OCI-LY1 (cell line): ENCODE results near the gene CEP128.

Experiments used
- H2AFZ ChIP-seq: fragments of 200-600 bp; sonication (generic), shearing (Covaris generic); 2 replicates; pipeline ENCODE4 v1.6.0; 2014; ENCODE audit warnings: antibody characterized with exemption, mild to moderate bottlenecking, low read length
- H3F3A ChIP-seq: fragments of 200-600 bp; sonication (generic), shearing (Covaris generic); 2 replicates; pipeline ENCODE4 v1.6.0; 2014; ENCODE audit warnings: mild to moderate bottlenecking, antibody characterized with exemption, low read length, moderate library complexity; ENCODE audit not compliant: insufficient read depth
- H3K27ac ChIP-seq: fragments of 200-600 bp; sonication (generic); 2 replicates; pipeline ENCODE4 v1.5.1; 2014; ENCODE audit warnings: low read length, mixed run types, mild to moderate bottlenecking, low read depth; ENCODE audit not compliant: poor library complexity, severe bottlenecking
- H3K27me3 ChIP-seq: fragments of 200-600 bp; sonication (generic); 2 replicates; pipeline ENCODE4 v1.6.0; 2014; ENCODE audit warnings: antibody characterized with exemption, mild to moderate bottlenecking, low read length, moderate library complexity; ENCODE audit not compliant: insufficient read depth
- H3K36me3 ChIP-seq: fragments of 200-600 bp; sonication (generic); 2 replicates; pipeline ENCODE4 v1.6.1; 2014; ENCODE audit warnings: mild to moderate bottlenecking, antibody characterized with exemption, low read length, moderate library complexity, mixed read lengths; ENCODE audit not compliant: insufficient read depth
- H3K4me1 ChIP-seq: fragments of 200-600 bp; sonication (generic); 2 replicates; pipeline ENCODE4 v1.5.1; 2014; ENCODE audit warnings: mild to moderate bottlenecking, low read length, moderate library complexity; ENCODE audit not compliant: insufficient read depth, severe bottlenecking
- H3K4me2 ChIP-seq: fragments of 200-600 bp; sonication (generic), shearing (Covaris generic); 2 replicates; pipeline ENCODE4 v1.6.1; 2014; ENCODE audit warnings: low read length
- H3K4me3 ChIP-seq: fragments of 200-600 bp; sonication (generic); 2 replicates; pipeline ENCODE4 v1.5.1; 2014; ENCODE audit warnings: low read length, low read depth, mild to moderate bottlenecking, mixed read lengths; ENCODE audit not compliant: poor library complexity, severe bottlenecking
- H3K79me2 ChIP-seq: fragments of 200-600 bp; shearing (Covaris generic); 2 replicates; pipeline ENCODE4 v1.6.1; 2016; ENCODE audit warnings: mixed run types, low read length, mixed read lengths; ENCODE audit not compliant: insufficient read depth
- H3K9ac ChIP-seq: fragments of 200-600 bp; sonication (generic), shearing (Covaris generic); 2 replicates; pipeline ENCODE4 v1.6.1; 2014; ENCODE audit warnings: mild to moderate bottlenecking, low read length, mixed read lengths
- H3K9me2 ChIP-seq: fragments of 200-600 bp; sonication (generic), shearing (Covaris generic); 2 replicates; pipeline ENCODE4 v1.6.1; 2014; ENCODE audit warnings: low read depth, mild to moderate bottlenecking, low read length, mixed read lengths
- H3K9me3 ChIP-seq: fragments of 200-600 bp; shearing (Covaris generic); 2 replicates; pipeline ENCODE4 v1.6.1; 2014; ENCODE audit warnings: low read length, mixed read lengths
- H4K20me1 ChIP-seq: fragments of 200-600 bp; sonication (generic), shearing (Covaris generic); 2 replicates; pipeline ENCODE4 v1.6.0; 2016; ENCODE audit warnings: mild to moderate bottlenecking, low read length; ENCODE audit not compliant: insufficient read depth
- CTCF ChIP-seq: fragments of 200-600 bp; sonication (generic), shearing (Covaris generic); IDR thresholded peaks from 2 replicates; pipeline ENCODE4 v1.5.1; 2017; ENCODE audit warnings: mild to moderate bottlenecking, antibody characterized with exemption, low read length, moderate library complexity, mixed read lengths
- EZH2 ChIP-seq: fragments of 200-600 bp; sonication (generic), shearing (Covaris generic); IDR thresholded peaks from 2 replicates; pipeline ENCODE4 v1.8.0; 2017; ENCODE audit warnings: borderline replicate concordance, mixed run types, mild to moderate bottlenecking, antibody characterized with exemption, low read length, moderate library complexity, mixed read lengths

CEP128 gene

GRCh38 chr14:80940146-80940545 is 1.4 kb downstream of the CEP128 start:
- no peaks in the 10 kb centered on the region for H3K27me3 ChIP-seq
- H3F3A ChIP-seq = no peaks in the 10 kb centered on the region
- H3K4me1 ChIP-seq = peaks cover 45% of the 10 kb centered on the region
- no peak overlapping the region for H2AFZ ChIP-seq
- H3K4me3 ChIP-seq = peak overlapping the region; percentile 82
- H3K9me2 ChIP-seq = no peaks in the 10 kb centered on the region
- H3K4me2 ChIP-seq = peak overlapping the region; percentile 83
- H3K9me3 ChIP-seq = no peaks in the 10 kb centered on the region
- peak overlapping the region; percentile 78 for H3K9ac ChIP-seq
- peak overlapping the region; percentile 45 for H3K27ac ChIP-seq
- peaks cover 30% of the 10 kb centered on the region for H3K79me2 ChIP-seq
- H4K20me1 ChIP-seq = no peaks in the 10 kb centered on the region
- H3K36me3 ChIP-seq = peaks cover 5% of the 10 kb centered on the region; the same call in 1 of the 2 replicates
- TF ChIP-seq CTCF (no peak), EZH2 (no peak)

- peaks cover 68% of the 10 kb centered on the region for H3K4me1 ChIP-seq
- H3K9me2 ChIP-seq = no peaks in the 10 kb centered on the region
- peak overlapping the region; percentile 5 for H3K4me3 ChIP-seq
- H3F3A ChIP-seq = peaks cover 4% of the 10 kb centered on the region
- H3K36me3 ChIP-seq = peaks cover 22% of the 10 kb centered on the region
- H3K79me2 ChIP-seq = peaks cover 30% of the 10 kb centered on the region
- no peak overlapping the region; the same call in 1 of the 2 replicates for H3K9ac ChIP-seq
- peak overlapping the region; percentile 98 for H3K27ac ChIP-seq
- no peak for TF ChIP-seq EZH2
- H3K27me3 ChIP-seq = no peaks in the 10 kb centered on the region
- no peaks in the 10 kb centered on the region for H4K20me1 ChIP-seq
- H3K9me3 ChIP-seq = no peaks in the 10 kb centered on the region
- peak overlapping the region; percentile 41; the same call in 1 of the 2 replicates for H3K4me2 ChIP-seq
- H2AFZ ChIP-seq = no peak overlapping the region
Measured at GRCh38 chr14:80933686-80934085, 7.9 kb downstream of the CEP128 start.

- Histone ChIP-seq H3K4me2 (peak overlapping the region; percentile 41; the same call in 1 of the 2 replicates), H3K4me1 (peaks cover 67% of the 10 kb centered on the region), H3K4me3 (no peak overlapping the region), H3K36me3 (peaks cover 26% of the 10 kb centered on the region), H4K20me1 (no peaks in the 10 kb centered on the region), H3K79me2 (peaks cover 34% of the 10 kb centered on the region), H2AFZ (no peak overlapping the region), H3K9me3 (no peaks in the 10 kb centered on the region), H3K27me3 (no peaks in the 10 kb centered on the region), H3F3A (peaks cover 4% of the 10 kb centered on the region), H3K9ac (no peak overlapping the region), H3K9me2 (no peaks in the 10 kb centered on the region), H3K27ac (peak overlapping the region; percentile 98)
- TF ChIP-seq CTCF = no peak
Measured at GRCh38 chr14:80933282-80933681, 8.3 kb downstream of the CEP128 start.

GRCh38 chr14:80930836-80931389 is 10.6 kb downstream of the CEP128 start:
- Histone ChIP-seq H2AFZ (no peak overlapping the region), H3K36me3 (peaks cover 39% of the 10 kb centered on the region)

More at GRCh38 chr14:80930836-80931389, 10.6 kb downstream of the CEP128 start:
- Histone ChIP-seq H3K4me3 (peak overlapping the region; percentile 44), H3K79me2 (peaks cover 36% of the 10 kb centered on the region), H3F3A (peaks cover 4% of the 10 kb centered on the region), H3K4me1 (peaks cover 72% of the 10 kb centered on the region), H3K27me3 (no peaks in the 10 kb centered on the region), H3K9me2 (no peaks in the 10 kb centered on the region), H4K20me1 (no peaks in the 10 kb centered on the region), H3K27ac (peak overlapping the region; percentile 98), H3K9me3 (0 out of 2 replicates have a peak, but pooled peaks cover under 1% of the 10 kb centered on the region), H3K9ac (peak overlapping the region; percentile 46), H3K4me2 (peak overlapping the region; percentile 76)
- TF ChIP-seq EZH2 (no peak), CTCF (no peak)
